Measurements from ENCODE around the gene SPHK1.
A peak's percentile ranks its signal among the peaks of the same experiment; 100 is the strongest.

SPHK1 gene

GRCh38 chr17:76382803-76383545 is 1.4 kb upstream of the SPHK1 start:
- Histone ChIP-seq H3K9ac (ENCODE audit: low read length) (peak overlapping the region; percentile 59; the same call in 1 of the 2 replicates), H3K27me3 (ENCODE audit: insufficient read depth, low read length) (0 out of 2 replicates have a peak, but pooled peaks cover 3% of the 10 kb centered on the region), H3K4me1 (ENCODE audit: insufficient read depth, low read length, severe bottlenecking) (peaks cover 41% of the 10 kb centered on the region), H3K4me2 (ENCODE audit: low read length) (peak overlapping the region; percentile 78), H3F3A (ENCODE audit: insufficient read depth, low read length) (no peaks in the 10 kb centered on the region), H3K79me2 (ENCODE audit: insufficient read depth, low read length) (no peaks in the 10 kb centered on the region), H3K9me2 (ENCODE audit: low read depth, low read length) (no peaks in the 10 kb centered on the region), H3K27ac (ENCODE audit: low read depth, low read length, poor library complexity, severe bottlenecking) (no peak overlapping the region), H3K36me3 (ENCODE audit: insufficient read depth, low read length) (no peaks in the 10 kb centered on the region), H4K20me1 (ENCODE audit: insufficient read depth, low read length) (no peaks in the 10 kb centered on the region), H3K9me3 (ENCODE audit: low read length) (no peaks in the 10 kb centered on the region), H2AFZ (ENCODE audit: low read length) (no peak overlapping the region), H3K4me3 (ENCODE audit: low read depth, low read length, poor library complexity, severe bottlenecking) (peak overlapping the region; percentile 63)
- TF ChIP-seq CTCF (IDR thresholded peaks at IDR 0.05; ENCODE audit: low read length) (no peak), EZH2 (IDR thresholded peaks at IDR 0.05; ENCODE audit: borderline replicate concordance, low read length) (no peak)

- Histone ChIP-seq H3K27me3 (ENCODE audit: insufficient read depth, low read length) (0 out of 2 replicates have a peak, but pooled peaks cover 3% of the 10 kb centered on the region), H3F3A (ENCODE audit: insufficient read depth, low read length) (no peaks in the 10 kb centered on the region), H3K36me3 (ENCODE audit: insufficient read depth, low read length) (no peaks in the 10 kb centered on the region), H4K20me1 (ENCODE audit: insufficient read depth, low read length) (no peaks in the 10 kb centered on the region), H3K4me3 (ENCODE audit: low read depth, low read length, poor library complexity, severe bottlenecking) (peak overlapping the region; percentile 63), H3K4me1 (ENCODE audit: insufficient read depth, low read length, severe bottlenecking) (peaks cover 41% of the 10 kb centered on the region), H3K4me2 (ENCODE audit: low read length) (peak overlapping the region; percentile 78), H3K79me2 (ENCODE audit: insufficient read depth, low read length) (no peaks in the 10 kb centered on the region), H3K9me3 (ENCODE audit: low read length) (no peaks in the 10 kb centered on the region), H2AFZ (ENCODE audit: low read length) (no peak overlapping the region), H3K9me2 (ENCODE audit: low read depth, low read length) (no peaks in the 10 kb centered on the region), H3K27ac (ENCODE audit: low read depth, low read length, poor library complexity, severe bottlenecking) (no peak overlapping the region), H3K9ac (ENCODE audit: low read length) (peak overlapping the region; percentile 59)
- TF ChIP-seq CTCF (IDR thresholded peaks at IDR 0.05; ENCODE audit: low read length) (peak; percentile 34; the same call in 1 of the 2 replicates), EZH2 (IDR thresholded peaks at IDR 0.05; ENCODE audit: borderline replicate concordance, low read length) (no peak)
Observed at GRCh38 chr17:76383546-76384221, 725 bp upstream of the SPHK1 start.

GRCh38 chr17:76384987-76385891 is 830 bp downstream of the SPHK1 start:
- no peaks in the 10 kb centered on the region for H3K9me3 ChIP-seq (ENCODE audit: low read length)
- peak overlapping the region; percentile 47; the same call in 1 of the 2 replicates for H3K9ac ChIP-seq (ENCODE audit: low read length)
- no peaks in the 10 kb centered on the region for H3K9me2 ChIP-seq (ENCODE audit: low read depth, low read length)
- 0 out of 2 replicates have a peak, but pooled peaks cover 3% of the 10 kb centered on the region for H3K27me3 ChIP-seq (ENCODE audit: insufficient read depth, low read length)
- H3K4me2 ChIP-seq (ENCODE audit: low read length), result peak overlapping the region; percentile 78
- no peaks in the 10 kb centered on the region for H4K20me1 ChIP-seq (ENCODE audit: insufficient read depth, low read length)
- no peaks in the 10 kb centered on the region for H3K36me3 ChIP-seq (ENCODE audit: insufficient read depth, low read length)
- H3K4me1 ChIP-seq (ENCODE audit: insufficient read depth, low read length, severe bottlenecking), result peaks cover 41% of the 10 kb centered on the region
- no peak for TF ChIP-seq CTCF (IDR thresholded peaks at IDR 0.05; ENCODE audit: low read length)
- TF ChIP-seq EZH2 (IDR thresholded peaks at IDR 0.05; ENCODE audit: borderline replicate concordance, low read length), result no peak
- no peaks in the 10 kb centered on the region for H3F3A ChIP-seq (ENCODE audit: insufficient read depth, low read length)
- no peak overlapping the region for H3K27ac ChIP-seq (ENCODE audit: low read depth, low read length, poor library complexity, severe bottlenecking)
- H2AFZ ChIP-seq (ENCODE audit: low read length), result no peak overlapping the region
- H3K4me3 ChIP-seq (ENCODE audit: low read depth, low read length, poor library complexity, severe bottlenecking), result peak overlapping the region; percentile 63
- no peaks in the 10 kb centered on the region for H3K79me2 ChIP-seq (ENCODE audit: insufficient read depth, low read length)

Data from OCI-LY1 (cell line).